HG03060 (cell line): Measurements from ENCODE around the gene ANKRD18A.

Experiments
- ATAC-seq: cut with Tn5 transposase; IDR thresholded peaks from one replicate; pipeline ENCODE4 v1.9.1; 2021; ENCODE audit warnings: low read depth, moderate number of reproducible peaks; ENCODE audit not compliant: unreplicated experiment

Gene ANKRD18A

DNA sequence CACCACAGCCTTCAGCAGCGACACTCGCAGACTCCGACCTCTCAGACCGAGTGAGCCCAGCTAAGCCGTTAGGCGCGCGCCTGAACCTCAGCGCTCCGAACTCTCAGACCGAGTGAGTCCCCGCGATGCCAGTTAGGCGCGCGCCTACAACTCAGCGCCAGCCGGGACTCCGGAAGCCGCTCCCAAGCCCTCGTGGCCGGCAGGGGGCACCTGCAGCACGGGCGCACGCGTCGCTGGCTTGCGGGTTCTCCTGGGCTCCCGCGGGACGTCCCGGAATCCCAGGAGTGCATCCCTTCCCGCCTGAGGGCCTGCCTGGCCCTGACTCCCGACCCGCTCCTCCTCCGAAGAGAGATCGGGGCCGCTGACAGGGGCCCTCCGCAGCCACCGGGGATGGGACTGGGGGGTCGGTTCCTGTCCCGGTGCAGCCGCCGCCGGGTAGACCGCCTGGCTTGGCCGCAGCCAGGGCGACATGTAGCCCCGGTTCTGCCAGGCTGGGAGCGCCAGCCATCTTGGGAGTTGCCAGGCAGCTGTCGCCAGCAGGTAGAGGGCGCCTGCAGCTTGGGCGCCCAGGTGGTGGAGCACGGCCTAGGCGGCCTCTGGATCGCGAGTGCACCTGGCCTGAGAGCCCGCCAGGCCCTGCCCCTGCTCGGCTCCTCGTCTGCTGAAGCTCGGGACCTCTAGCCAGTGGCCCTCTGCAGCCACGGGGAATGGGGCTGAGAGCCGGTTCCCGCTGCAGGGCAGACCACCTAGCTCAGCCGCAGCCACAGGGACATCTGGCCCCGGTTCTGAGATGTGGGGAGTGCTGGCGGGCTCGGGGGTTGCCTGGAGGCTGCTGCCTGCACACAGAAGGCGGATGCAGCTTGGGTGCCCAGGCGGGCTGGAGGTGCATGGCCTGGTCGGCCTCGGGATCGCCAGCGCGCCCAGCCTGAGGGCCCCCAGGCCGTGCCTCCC is at the start of gene ANKRD18A:
ANKRD18A (minus strand) TSS at position 114 of the 951 bp plus-strand sequence. CDS start 311 bp downstream, outside the sequence.
- ATAC-seq, result no peak

DNA sequence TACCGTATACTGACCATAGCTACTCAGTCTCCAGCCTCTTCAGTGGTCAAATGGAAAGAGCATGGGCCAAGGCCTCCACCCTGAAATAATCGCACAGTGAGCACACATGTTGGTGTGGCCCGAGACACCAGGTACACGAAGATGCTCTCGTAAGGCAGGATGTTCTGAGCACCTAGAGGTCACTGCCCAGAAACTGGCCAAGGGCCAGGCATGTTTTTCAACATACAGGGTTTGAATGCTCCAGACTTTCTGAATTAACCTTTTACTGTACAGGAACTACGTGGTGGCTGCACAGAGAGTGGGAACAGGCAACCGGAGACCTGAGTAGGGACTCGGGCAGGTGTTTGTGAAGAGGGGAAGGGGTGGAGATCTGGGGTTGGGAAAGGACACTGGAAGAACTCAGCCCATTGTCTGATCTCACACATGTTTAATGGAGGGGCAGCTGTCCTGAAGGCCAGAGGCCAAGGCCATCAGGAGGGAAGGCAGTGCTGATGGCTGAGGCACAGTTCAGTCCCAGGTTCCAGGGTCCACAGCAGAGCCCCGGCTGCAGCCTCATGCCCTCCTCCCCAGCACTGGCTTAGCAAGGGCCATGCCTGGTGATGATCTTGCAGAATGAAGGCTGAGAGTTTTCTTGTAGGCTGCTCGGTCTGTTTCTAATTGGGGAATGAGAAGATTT is 48.5 kb upstream of the ANKRD18A start:
- no peak for ATAC-seq

GRCh38 chr9:38662763-38663593 is 42.6 kb upstream of the ANKRD18A start:
- ATAC-seq, result no peak

- no peak for ATAC-seq
Observed at GRCh38 chr9:38659538-38659937, 39.1 kb upstream of the ANKRD18A start.

DNA sequence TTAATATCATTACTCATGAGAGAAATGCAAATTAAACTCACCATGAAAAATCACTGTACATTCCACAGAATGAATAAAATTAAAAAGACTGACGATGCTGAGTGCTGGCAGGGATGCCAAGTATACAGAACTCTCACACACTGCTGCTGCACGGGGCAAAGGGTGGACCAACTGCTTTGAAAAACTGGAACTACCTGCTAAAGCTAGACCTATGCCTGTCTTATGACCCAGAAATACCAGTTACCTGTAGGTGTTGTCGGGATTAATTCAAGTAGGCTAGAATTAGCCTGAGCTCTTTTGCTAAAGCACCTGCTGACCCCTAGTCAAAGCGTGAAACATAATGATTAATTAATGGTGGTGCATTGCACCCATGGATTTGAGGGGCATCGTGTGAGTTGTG is 36.5 kb upstream of the ANKRD18A start:
- ATAC-seq, result no peak

GRCh38 chr9:38652486-38652885 is 32.1 kb upstream of the ANKRD18A start:
- ATAC-seq, result no peak

GRCh38 chr9:38652044-38652443 is 31.6 kb upstream of the ANKRD18A start:
- no peak for ATAC-seq

- no peak for ATAC-seq
Observed at GRCh38 chr9:38651400-38652042, 31.1 kb upstream of the ANKRD18A start.

DNA sequence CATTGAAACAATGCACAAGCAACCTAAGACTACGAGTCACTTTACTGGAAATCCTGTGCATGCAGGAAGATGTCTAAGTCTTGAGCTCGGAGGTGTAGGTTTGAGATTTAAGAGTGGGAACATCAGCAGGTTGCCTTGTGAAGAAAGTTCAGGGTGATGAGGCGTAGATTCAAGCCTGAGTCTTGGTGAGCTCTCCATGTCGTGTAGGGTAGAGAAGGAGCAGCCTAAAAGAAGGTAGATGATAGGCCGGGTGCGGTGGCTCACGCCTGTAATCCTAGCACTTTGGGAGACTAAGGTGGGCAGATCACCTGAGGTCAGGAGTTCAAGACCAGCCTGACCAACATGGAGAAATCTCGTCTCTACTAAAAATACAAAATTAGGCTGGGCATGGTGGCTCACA is 30.2 kb upstream of the ANKRD18A start:
- no peak for ATAC-seq

GRCh38 chr9:38649731-38650363 is 29.5 kb upstream of the ANKRD18A start:
- ATAC-seq, result no peak

DNA sequence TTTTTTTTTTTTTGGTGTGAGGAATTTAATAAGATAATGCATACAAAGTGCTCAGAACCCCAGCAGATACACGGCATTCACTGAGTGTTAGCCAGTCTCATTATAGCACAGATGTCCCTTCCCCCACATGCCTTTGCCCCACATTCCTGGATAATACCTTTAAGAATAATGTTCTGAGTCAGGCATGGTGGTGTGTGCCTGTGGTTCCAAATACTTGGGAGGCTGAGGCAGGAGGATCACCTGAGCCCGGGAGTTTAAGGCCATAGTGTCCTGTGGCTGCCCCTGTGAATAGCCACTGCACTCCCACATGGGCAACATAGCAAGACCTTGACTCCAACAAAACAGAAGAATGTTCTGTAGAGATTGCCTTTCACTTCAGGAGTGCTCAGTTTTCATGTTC is 24.2 kb upstream of the ANKRD18A start:
- ATAC-seq, result no peak

- ATAC-seq, result no peak
Observed at GRCh38 chr9:38643815-38644173, 23.4 kb upstream of the ANKRD18A start.

DNA sequence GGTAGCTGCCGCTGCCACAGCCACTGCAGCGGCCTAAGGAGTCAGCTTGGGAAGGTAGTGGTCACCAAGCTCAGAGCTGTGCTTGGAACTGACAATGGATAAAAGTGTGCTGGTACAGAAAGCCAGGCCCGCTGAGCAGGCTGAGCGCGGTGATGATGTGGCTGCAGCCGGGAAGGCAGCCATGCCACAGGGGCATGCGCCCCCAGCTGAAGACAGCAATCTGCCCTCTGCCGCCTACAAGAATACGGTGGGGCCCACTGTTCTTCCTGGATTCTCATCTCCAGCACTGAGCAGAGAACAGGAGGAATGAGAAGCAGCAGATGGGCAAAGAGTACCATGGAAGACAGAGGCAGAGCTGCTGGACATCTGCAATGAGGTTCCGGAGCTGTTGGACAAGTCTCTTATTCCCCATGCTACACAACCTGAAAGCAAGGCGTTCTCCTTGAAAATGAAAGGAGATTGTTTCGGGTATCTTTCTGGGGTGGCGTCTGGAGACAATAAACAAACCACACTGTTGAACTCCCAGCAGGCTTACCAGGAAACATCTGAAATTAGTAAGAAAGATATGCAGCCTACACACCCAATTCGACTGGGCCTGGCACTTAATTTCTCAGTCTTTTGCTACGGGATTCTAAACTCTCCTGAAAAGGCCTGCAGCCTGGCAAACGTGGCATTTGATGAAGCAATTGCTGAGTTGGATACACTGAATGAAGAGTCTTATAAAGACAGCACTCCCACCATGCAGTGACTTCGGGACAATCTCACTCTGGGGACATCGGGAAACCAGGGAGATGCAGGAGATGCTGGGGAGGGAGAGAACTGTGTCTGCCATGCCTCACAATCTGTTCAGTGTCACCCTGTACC is 22.8 kb upstream of the ANKRD18A start:
- no peak for ATAC-seq

DNA sequence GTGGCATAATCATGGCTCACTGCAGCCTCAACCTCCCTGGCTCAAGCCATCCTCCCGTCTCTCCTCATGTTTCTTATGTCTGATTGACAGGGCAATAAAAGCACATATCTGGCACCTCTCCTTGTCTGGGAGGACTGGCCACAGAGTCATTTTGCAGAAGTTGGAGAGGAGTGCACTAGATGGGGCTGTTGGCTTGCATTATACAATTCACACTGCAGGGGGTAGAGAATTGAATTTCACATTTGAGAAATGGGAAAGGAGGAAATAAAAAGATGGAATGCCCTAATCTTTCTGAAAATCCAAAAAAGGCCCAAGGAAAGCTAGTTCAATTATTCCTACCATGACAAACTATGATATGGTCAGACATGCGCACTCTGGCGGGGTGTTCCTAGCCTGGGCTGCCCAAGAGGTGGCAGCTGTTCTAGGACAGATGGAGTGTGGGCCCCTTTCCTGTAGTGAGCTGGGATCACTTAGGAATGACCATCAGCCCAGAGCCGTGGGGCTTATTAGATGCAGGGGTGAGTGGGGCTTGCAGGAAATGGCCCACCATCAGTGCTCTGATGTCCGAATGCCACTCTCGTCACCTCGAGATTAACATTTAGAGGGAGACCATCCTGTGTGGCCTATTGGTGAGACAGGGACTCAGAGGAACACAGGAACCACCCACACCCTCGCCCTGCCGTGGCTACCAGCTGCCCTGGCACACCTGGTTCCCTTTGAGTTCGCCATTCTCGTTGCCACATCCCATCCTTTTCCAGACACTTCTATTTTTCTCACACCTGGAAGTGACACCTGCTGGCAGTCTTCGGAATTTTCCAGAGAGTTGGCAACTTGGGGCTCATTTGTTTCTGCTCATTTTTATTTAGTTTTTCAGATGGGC is 21.8 kb upstream of the ANKRD18A start:
- ATAC-seq, result no peak

GRCh38 chr9:38641142-38641541 is 20.7 kb upstream of the ANKRD18A start:
- ATAC-seq, result no peak

- no peak for ATAC-seq
Observed at GRCh38 chr9:38639577-38639940, 19.2 kb upstream of the ANKRD18A start.

- ATAC-seq, result no peak
Observed at GRCh38 chr9:38638881-38639576, 18.6 kb upstream of the ANKRD18A start.

DNA sequence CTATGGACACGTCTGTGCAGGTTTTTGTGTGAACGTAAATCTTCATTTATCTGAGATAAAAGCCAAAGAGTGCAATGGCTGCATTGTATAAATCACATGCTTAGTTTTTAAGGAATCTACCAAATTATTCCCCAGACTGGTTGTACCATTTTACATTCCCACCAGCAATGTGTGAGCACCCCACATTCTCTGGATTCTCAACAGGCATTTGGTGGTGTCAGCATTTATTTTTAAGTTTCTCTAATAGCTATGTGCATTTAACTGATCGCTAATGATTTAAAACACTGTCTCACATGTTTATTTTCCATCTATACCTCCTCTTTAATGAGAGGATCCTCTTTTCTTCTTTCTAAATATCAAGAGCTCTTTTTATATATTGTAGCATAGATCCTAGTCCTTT is 13.9 kb upstream of the ANKRD18A start:
- ATAC-seq, result no peak
